ENCODE results near the gene ARPP19.
"Not testable (repeated sequence)": the region's sequence is repeated elsewhere in the genome, so short reads cannot be mapped to it uniquely, and the experiment has no call there.

Gene ARPP19, protein sequence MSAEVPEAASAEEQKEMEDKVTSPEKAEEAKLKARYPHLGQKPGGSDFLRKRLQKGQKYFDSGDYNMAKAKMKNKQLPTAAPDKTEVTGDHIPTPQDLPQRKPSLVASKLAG

DNA sequence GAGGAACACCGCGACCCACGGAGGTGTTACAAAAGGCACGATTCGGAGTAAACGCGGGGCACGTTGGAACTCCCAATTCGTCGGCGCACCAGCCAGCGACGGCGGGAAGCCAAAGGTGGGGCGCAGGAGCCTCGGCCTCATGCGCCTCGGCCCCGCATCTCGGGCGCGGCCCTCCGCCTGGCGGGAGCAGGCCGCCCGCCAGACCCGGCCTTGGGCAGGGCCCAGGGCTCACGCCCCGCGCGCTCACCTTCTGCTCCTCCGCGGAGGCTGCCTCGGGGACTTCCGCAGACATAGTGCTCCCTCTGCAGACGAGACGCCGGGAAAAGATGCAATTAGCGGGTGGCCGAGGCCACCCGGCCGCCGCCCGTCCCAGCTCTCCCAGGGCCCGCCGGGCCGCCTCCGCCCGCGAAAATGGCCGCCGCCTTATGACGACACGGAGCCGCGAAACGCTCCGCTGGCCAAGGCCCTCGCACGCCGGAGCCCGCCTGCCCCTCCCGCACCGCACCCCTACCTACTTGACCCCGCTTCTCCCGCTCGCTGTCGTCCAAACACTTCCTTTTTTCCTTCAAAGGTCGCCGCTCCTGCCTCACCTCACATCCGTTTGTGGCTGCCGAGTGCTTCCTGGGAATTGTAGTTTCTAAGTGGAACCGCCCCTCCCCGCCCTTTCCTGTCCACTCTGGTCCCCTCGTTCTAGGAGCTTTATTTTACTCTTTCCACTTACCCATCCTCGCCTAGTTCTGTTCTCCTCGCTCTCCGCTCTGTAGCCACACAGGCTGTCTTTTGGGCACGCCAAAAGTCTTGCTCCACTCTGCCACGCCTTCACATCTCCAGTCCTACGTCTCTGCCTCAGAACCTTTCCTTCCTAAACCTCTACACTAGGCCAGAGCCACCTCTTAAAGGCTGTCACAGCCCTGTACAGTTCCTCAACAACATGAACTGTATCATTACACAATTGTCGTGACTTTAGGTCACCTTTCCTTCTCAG lies at the start of gene ARPP19:
Gene ARPP19 (minus strand): TSS at position 430 of the 985 bp plus-strand sequence. CDS start 138 bp downstream, at position 292.
- DNase-seq, result peak; percentile 83

DNA sequence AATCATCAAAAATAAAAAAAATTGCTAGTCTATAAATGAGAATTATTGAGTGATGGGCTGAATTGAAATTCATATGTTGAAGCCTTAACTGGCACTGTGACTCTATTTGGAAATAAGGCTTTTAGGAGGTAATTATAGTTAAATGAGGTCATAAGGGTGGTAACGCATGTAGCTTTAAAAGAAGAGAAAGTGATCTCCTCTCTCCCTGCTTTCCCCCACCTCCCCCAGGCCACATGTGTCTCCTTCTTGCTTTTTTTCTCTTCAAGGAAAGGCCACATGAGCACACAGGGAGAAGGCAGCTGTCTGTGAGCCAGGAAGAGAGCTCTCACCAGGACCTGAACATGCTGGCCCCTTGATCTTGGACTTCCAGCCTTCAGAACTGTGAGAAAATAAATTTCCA lies 48.2 kb upstream of the ARPP19 start:
- no peak for DNase-seq

GRCh38 chr15:52615302-52615701 lies 46.5 kb upstream of the ARPP19 start:
- DNase-seq, result no peak

DNA sequence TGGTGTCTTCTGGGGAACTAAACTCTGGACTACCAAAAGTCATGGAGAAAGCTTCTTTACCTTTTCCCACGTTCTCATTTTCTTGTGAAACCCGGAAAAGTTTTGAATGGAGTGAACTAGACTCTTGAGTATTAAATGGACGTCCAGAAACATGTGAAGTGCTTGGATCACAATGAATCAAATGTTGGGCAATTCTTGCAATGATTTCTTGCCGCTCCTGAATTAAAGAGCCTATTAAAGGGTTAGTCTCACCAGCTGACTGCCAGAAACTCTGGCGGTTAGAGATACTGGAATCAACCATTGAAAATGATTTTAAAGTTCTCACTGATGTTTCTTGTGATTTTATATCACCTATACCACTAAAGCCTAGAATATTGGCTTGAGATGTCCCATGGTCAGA lies 40.8 kb upstream of the ARPP19 start:
- no peak for DNase-seq

DNA sequence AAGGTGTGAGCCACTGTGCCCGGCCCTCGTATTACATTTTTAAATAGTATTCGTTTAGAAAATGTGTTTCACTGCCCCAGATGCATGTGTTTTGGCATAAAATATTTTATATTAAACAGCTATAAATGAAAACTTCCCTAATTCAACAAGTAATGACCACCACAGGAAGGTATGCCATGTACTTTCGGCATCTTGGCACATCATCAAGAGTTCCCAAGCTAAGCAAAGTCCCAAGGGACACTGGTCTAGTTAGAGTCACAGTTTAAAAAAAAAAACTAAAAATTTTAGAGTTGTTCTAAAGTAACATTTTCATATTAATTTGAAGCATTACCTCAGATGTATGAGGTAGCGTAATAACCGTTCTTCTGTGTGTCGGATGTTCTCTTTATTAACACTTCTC lies 15.6 kb upstream of the ARPP19 start:
- DNase-seq, result no peak

DNA sequence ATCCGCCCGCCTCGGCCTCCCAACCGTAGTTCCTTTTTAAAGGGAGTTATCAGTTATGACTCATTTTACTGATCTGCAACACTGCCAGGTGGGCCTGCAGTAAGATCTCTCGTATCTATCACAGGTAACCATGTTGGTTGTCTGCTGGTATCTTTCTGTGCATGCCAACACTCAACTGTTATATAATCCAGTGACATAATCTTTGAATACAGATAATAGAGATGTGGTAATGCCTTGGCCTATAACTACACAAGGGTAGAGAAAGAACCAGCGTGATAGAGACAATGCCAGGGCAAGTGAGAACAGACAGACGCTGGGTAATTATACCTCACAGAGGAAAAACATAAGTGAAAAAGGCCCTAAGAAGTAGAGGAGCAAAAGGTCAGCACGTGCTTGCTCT lies 11.0 kb upstream of the ARPP19 start:
- no peak for DNase-seq

DNA sequence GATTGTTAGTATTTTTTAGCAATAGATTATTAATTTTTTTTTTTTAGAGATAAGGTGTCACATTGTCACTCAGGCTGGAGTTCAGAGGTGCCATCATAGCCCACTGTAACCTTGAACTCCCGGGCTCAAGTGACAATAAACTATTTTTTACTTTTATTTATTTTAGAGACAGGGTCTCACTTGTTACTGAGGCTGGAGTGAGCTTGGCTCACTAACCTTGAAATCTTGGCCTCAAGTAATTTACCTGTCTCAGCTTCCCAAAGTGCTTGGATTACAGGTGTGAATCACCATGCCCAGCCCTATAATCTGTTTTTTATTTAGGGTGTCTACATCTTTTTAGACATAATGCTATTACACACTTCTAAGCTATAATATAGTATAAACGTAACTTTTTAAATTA lies 7.9 kb upstream of the ARPP19 start:
- DNase-seq, result no peak

DNA sequence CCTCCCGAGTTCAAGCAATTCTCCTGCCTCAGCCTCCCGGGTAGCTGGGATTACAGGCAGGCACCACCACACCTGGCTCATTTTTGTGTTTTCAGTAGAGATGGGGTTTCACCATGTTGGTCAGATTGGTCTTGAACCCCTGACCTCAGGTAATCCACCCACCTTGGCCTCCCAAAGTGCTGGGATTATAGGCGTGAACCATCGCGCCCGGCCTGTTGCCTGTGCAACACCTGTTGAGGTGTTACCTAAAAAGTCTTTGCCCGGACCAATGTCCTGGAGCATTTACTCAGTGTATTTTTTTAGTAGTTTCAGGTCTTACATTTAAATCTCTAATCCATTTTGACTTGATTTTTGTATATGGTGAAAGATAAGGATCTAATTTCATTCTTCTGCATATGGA lies 6.7 kb upstream of the ARPP19 start:
- DNase-seq, result not testable (repeated sequence)

GRCh38 chr15:52575072-52575471 lies 6.2 kb upstream of the ARPP19 start:
- DNase-seq, result no peak

- not testable (repeated sequence) for DNase-seq
Measured at GRCh38 chr15:52574623-52575022, 5.8 kb upstream of the ARPP19 start.

- peak; percentile 51 for DNase-seq
Measured at GRCh38 chr15:52567871-52568600, 794 bp downstream of the ARPP19 start.

DNA sequence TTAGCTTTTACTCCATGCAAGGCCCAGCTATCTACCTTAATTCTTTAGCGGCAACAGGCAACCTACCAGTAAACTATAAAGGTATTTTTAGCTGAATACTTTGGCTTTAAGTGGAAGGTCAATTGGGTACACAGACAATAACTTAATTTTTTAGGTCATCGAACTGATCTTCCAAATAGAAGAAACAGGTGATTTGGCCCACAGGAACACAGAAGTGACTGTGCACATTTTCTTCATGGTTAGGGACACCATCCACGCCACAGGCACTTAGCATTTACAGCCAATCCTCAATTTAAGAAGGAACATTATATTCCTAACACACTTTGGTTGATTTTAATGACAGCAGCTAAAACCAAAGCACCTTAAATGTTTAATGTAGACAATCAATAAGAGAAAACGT lies 1.9 kb downstream of the ARPP19 start:
- no peak for DNase-seq

- not testable (repeated sequence) for DNase-seq
Measured at GRCh38 chr15:52565417-52566358, 3.1 kb downstream of the ARPP19 start.

- no peak for DNase-seq
Measured at GRCh38 chr15:52563501-52564060, 5.2 kb downstream of the ARPP19 start.

GRCh38 chr15:52559575-52559974 lies 9.3 kb downstream of the ARPP19 start:
- peak; percentile 21 for DNase-seq

GRCh38 chr15:52559022-52559421 lies 9.8 kb downstream of the ARPP19 start:
- DNase-seq, result no peak

- DNase-seq, result peak; percentile 45
Measured at GRCh38 chr15:52558196-52558595, 10.6 kb downstream of the ARPP19 start.

DNA sequence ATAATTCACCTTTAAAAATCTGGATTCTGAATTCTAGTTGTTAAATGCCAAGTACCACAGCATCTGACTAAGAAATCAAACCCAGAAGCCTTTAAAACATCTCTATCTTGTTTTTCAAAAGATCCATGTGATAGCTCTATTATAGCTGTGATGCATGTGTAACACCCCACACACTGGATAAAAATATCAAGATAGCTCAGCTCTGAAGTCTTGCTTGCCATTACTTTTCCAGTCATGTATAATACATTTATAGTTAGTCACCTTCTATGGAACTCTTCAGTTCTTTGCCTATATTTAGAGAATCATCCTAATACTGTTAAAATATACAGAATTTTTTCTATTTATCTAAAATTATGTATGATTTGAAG lies 11.6 kb downstream of the ARPP19 start:
- no peak for DNase-seq

GRCh38 chr15:52556524-52557273 lies 12.1 kb downstream of the ARPP19 start:
- DNase-seq, result no peak

DNA sequence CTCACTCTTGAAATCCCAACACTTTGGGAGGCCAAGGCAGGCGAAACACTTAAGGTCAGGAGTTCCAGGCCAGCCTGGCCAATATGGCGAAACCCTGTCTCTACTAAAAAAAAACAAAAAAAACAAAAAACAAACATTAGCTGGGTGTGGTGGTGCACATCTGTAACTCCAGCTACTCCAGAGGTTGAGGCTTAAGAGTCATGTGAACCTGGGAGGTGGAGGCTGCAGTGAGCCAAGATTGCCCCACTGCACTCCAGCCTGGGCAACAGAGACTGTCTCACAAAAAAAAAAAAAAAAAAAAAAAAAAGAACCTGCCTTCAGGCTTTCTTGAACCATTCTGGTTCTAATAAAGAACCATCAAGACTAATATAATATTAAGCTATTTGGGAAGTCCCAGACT lies 16.5 kb downstream of the ARPP19 start:
- DNase-seq, result no peak

- no peak for DNase-seq
Measured at GRCh38 chr15:52551762-52552161, 17.1 kb downstream of the ARPP19 start.

Data from CD4-positive, alpha-beta T cell treated with Interleukin-6 for 4 hours (primary cell).